MM.1S (cell line): ENCODE data around the gene TMEM229B.
A peak's percentile ranks its signal among the peaks of the same experiment; 100 is the strongest.

Experiments
- DNase-seq: peaks from one replicate; pipeline ENCODE4 v3.0.0-alpha.2; 2015
- H2AFZ ChIP-seq: fragments of 300-600 bp; sonication (generic); 2 replicates; pipeline ENCODE4 v1.6.0; 2016; ENCODE audit warnings: antibody characterized with exemption, low read length
- H3F3A ChIP-seq: fragments of 300-600 bp; sonication (generic); 2 replicates; pipeline ENCODE4 v1.6.1; 2016; ENCODE audit warnings: mild to moderate bottlenecking, antibody characterized with exemption, low read length, moderate library complexity, mixed read lengths; ENCODE audit not compliant: insufficient read depth
- H3K27ac ChIP-seq: fragments of 300-600 bp; sonication (generic); 2 replicates; pipeline ENCODE4 v1.5.1; 2016; ENCODE audit warnings: mild to moderate bottlenecking, low read length
- H3K27me3 ChIP-seq: fragments of 300-600 bp; sonication (generic); replicated peaks from 2 replicates; pipeline ENCODE4 v1.6.0; 2016; ENCODE audit warnings: low read length; ENCODE audit not compliant: insufficient read depth
- H3K36me3 ChIP-seq: fragments of 300-600 bp; sonication (generic); replicated peaks from 2 replicates; pipeline ENCODE4 v1.6.1; 2016; ENCODE audit warnings: mild to moderate bottlenecking, low read length, mixed read lengths; ENCODE audit not compliant: insufficient read depth
- H3K4me1 ChIP-seq: fragments of 300-600 bp; sonication (generic); 2 replicates; pipeline ENCODE4 v1.6.1; 2016; ENCODE audit warnings: low read length, mixed read lengths
- H3K4me2 ChIP-seq: fragments of 300-600 bp; sonication (generic); 2 replicates; pipeline ENCODE4 v1.6.0; 2016; ENCODE audit warnings: low read depth, low read length
- H3K4me3 ChIP-seq: fragments of 300-600 bp; sonication (generic); 2 replicates; pipeline ENCODE4 v1.5.1; 2016; ENCODE audit warnings: low read length, mixed read lengths
- H3K79me2 ChIP-seq: fragments of 300-600 bp; sonication (generic); 2 replicates; pipeline ENCODE4 v1.6.1; 2016; ENCODE audit warnings: mixed run types, low read length, mixed read lengths
- H3K9ac ChIP-seq: fragments of 300-600 bp; sonication (generic); 2 replicates; pipeline ENCODE4 v1.6.1; 2016; ENCODE audit warnings: low read length, mixed read lengths
- H3K9me2 ChIP-seq: fragments of 300-600 bp; sonication (generic); replicated peaks from 2 replicates; pipeline ENCODE4 v1.6.1; 2016; ENCODE audit warnings: mild to moderate bottlenecking, low read length, mixed read lengths; ENCODE audit not compliant: insufficient read depth
- H3K9me3 ChIP-seq: fragments of 300-600 bp; sonication (generic); replicated peaks from 2 replicates; pipeline ENCODE4 v1.6.1; 2016; ENCODE audit warnings: mild to moderate bottlenecking, low read length, mixed read lengths; ENCODE audit not compliant: insufficient read depth
- H4K20me1 ChIP-seq: fragments of 300-600 bp; sonication (generic); 2 replicates; pipeline ENCODE4 v1.6.1; 2016; ENCODE audit warnings: mild to moderate bottlenecking, low read length, moderate library complexity, mixed read lengths; ENCODE audit not compliant: insufficient read depth
- CTCF ChIP-seq: fragments of 300-600 bp; sonication (generic); IDR thresholded peaks from 2 replicates; pipeline ENCODE4 v1.5.1; 2016; ENCODE audit warnings: antibody characterized with exemption, low read length, mixed read lengths
- EZH2 ChIP-seq: fragments of 300-600 bp; sonication (generic); optimal IDR thresholded peaks from 2 replicates; pipeline ENCODE3; 2017; ENCODE audit warnings: low read depth, mild to moderate bottlenecking, antibody characterized with exemption, low read length, mixed read lengths
- EZH2phosphoT487 ChIP-seq: fragments of 300-600 bp; sonication (generic); IDR thresholded peaks from 2 replicates; pipeline ENCODE4 v1.6.1; 2018; ENCODE audit warnings: antibody characterized with exemption, low read length

Gene TMEM229B

GRCh38 chr14:67487937-67488893 lies at the start of gene TMEM229B:
Gene TMEM229B (minus strand): TSS chr14:67488721. CDS start chr14:67473923, 14,798 bp downstream.
- no peaks in the 10 kb centered on the region for H3K79me2 ChIP-seq
- no peaks in the 10 kb centered on the region for H3K27me3 ChIP-seq
- H3K9me3 ChIP-seq: no peaks in the 10 kb centered on the region
- H3K9me2 ChIP-seq: no peaks in the 10 kb centered on the region
- H3K36me3 ChIP-seq: no peaks in the 10 kb centered on the region
- H3K4me3 ChIP-seq: peak within 1 kb of the TSS; percentile 65
- DNase-seq: peak; percentile 85
- H3K4me1 ChIP-seq: peaks cover 31% of the 10 kb centered on the region
- peak within 1 kb of the TSS; percentile 97 for H3K27ac ChIP-seq
- peak within 1 kb of the TSS; percentile 76 for H3K4me2 ChIP-seq
- H4K20me1 ChIP-seq: no peaks in the 10 kb centered on the region
- TF ChIP-seq EZH2 (no peak), EZH2phosphoT487 (no peak), CTCF (no peak)
- peak within 1 kb of the TSS; percentile 51; the same call in 1 of the 2 replicates for H2AFZ ChIP-seq
- H3K9ac ChIP-seq: peak within 1 kb of the TSS; percentile 74
- H3F3A ChIP-seq: peaks cover 15% of the 10 kb centered on the region; the same call in 1 of the 2 replicates

- Histone ChIP-seq H3K79me2 (no peaks in the 10 kb centered on the region), H3K4me2 (no peak overlapping the region), H2AFZ (no peak overlapping the region), H3K4me1 (no peaks in the 10 kb centered on the region), H3K27ac (no peak overlapping the region), H3K4me3 (no peak overlapping the region), H3K36me3 (no peaks in the 10 kb centered on the region), H3K27me3 (no peaks in the 10 kb centered on the region), H3K9me3 (no peaks in the 10 kb centered on the region), H3F3A (no peaks in the 10 kb centered on the region), H4K20me1 (no peaks in the 10 kb centered on the region), H3K9me2 (no peaks in the 10 kb centered on the region), H3K9ac (no peak overlapping the region)
- no peak for DNase-seq
- no peak for TF ChIP-seq EZH2phosphoT487
- no peak for TF ChIP-seq CTCF
- TF ChIP-seq EZH2: no peak
Observed at GRCh38 chr14:67537736-67538135, 49.2 kb upstream of the TMEM229B start.

GRCh38 chr14:67536087-67536486 lies 47.6 kb upstream of the TMEM229B start:
- no peaks in the 10 kb centered on the region for H3K4me1 ChIP-seq
- H3K27me3 ChIP-seq: no peaks in the 10 kb centered on the region
- H3K4me3 ChIP-seq: no peak overlapping the region
- H3K4me2 ChIP-seq: no peak overlapping the region
- H3K36me3 ChIP-seq: no peaks in the 10 kb centered on the region
- DNase-seq: no peak
- no peak overlapping the region for H2AFZ ChIP-seq
- H4K20me1 ChIP-seq: no peaks in the 10 kb centered on the region
- no peaks in the 10 kb centered on the region for H3K79me2 ChIP-seq
- TF ChIP-seq EZH2 (no peak), EZH2phosphoT487 (no peak), CTCF (no peak)
- no peaks in the 10 kb centered on the region for H3K9me2 ChIP-seq
- no peaks in the 10 kb centered on the region for H3F3A ChIP-seq
- H3K9ac ChIP-seq: no peak overlapping the region
- no peak overlapping the region for H3K27ac ChIP-seq
- no peaks in the 10 kb centered on the region for H3K9me3 ChIP-seq
